CD4-positive, alpha-beta T cell (primary cell): ENCODE measurements around the gene ZFHX2. TPM values are rescaled to one million over a fixed set of nuclear protein-coding genes. Genes with fewer than 3 reads are reported as not detected.

Source experiments
- ATAC-seq: fragments of 200-7000 bp; cut with Tn5 transposase; one replicate; pipeline ENCODE4 v1.10.0; 2022; ENCODE audit warnings: mild to moderate bottlenecking; ENCODE audit not compliant: poor library complexity
- CTCF ChIA-PET: fragments of 350-600 bp; sonication (Branson Sonifier 250); formaldehyde crosslinking; loops from one replicate; lab custom pipeline; 2021; ENCODE audit warnings: antibody characterized with exemption, inconsistent platforms; lab: Charles Lee
- POLR2A ChIA-PET: fragments of 350-600 bp; sonication (Branson Sonifier 250); formaldehyde crosslinking; loops from one replicate; lab custom pipeline; 2021; ENCODE audit warnings: antibody characterized with exemption, inconsistent platforms; lab: Charles Lee
- DNase-seq, 14 experiments: peaks; one replicate each; pipeline ENCODE4 v3.0.0-alpha.2; 2013 to 2020; ENCODE audit warnings: mixed read lengths in 2 of 14
- H3K27ac ChIP-seq, 2 donors: one replicate each; pipeline versions ENCODE4 v1.5.1 to v1.7.0; 2013; ENCODE audit warnings: low read length in 2 of 2, low read depth in 1 of 2, mild to moderate bottlenecking in 1 of 2
- H3K27me3 ChIP-seq, 2 experiments: 1 replicate in 1 of 2; 2 replicates in 1 of 2; pipeline versions ENCODE4 v1.6.1 to v1.7.0; 2013; ENCODE audit warnings: low read length in 2 of 2, control low read depth in 1 of 2, mild to moderate bottlenecking in 1 of 2, moderate library complexity in 1 of 2; ENCODE audit not compliant: insufficient read depth in 2 of 2, control insufficient read depth in 1 of 2
- H3K36me3 ChIP-seq: one replicate; pipeline ENCODE4 v1.6.1; 2013; ENCODE audit warnings: low read length, control low read depth; ENCODE audit not compliant: insufficient read depth
- H3K4me1 ChIP-seq: one replicate; pipeline ENCODE4 v1.6.1; 2013; ENCODE audit warnings: low read length, control low read depth; ENCODE audit not compliant: insufficient read depth
- H3K4me3 ChIP-seq: one replicate; pipeline ENCODE4 v1.5.1; 2013; ENCODE audit warnings: mild to moderate bottlenecking, low read length, moderate library complexity
- H3K9me3 ChIP-seq, 2 experiments: 1 replicate in 1 of 2; 2 replicates in 1 of 2; pipeline versions ENCODE4 v1.6.1 to v1.7.0; 2013; ENCODE audit warnings: low read length in 2 of 2, mild to moderate bottlenecking in 2 of 2, control low read depth in 1 of 2, moderate library complexity in 1 of 2; ENCODE audit not compliant: control insufficient read depth in 1 of 2, insufficient read depth in 1 of 2
- H3K27ac Mint-ChIP-seq: one replicate; pipeline ENCODE4 v1.8.0; 2020; ENCODE audit warnings: mixed read lengths
- H3K27me3 Mint-ChIP-seq: one replicate; pipeline ENCODE4 v1.8.0; 2021; ENCODE audit warnings: mixed read lengths
- H3K36me3 Mint-ChIP-seq: one replicate; pipeline ENCODE4 v1.8.0; 2021; ENCODE audit warnings: low read depth, mixed read lengths
- H3K4me1 Mint-ChIP-seq: one replicate; pipeline ENCODE4 v1.8.0; 2021; ENCODE audit warnings: low read depth, mixed read lengths
- H3K4me3 Mint-ChIP-seq: one replicate; pipeline ENCODE4 v1.8.0; 2020; ENCODE audit warnings: mild to moderate bottlenecking, mixed read lengths
- H3K9me3 Mint-ChIP-seq: one replicate; pipeline ENCODE4 v1.8.0; 2020; ENCODE audit warnings: mixed read lengths
- intact Hi-C, 2 experiments: fragments of 100-400 bp; cut with DNase I in 1 of 2; cut with micrococcal nuclease in 1 of 2; formaldehyde crosslinking; loops; one replicate each; pipeline versions ENCODE4 v1.15.1 to v1.9.0; 2023 to 2025; cut with DNase I, micrococcal nuclease
- total RNA-seq, 174 experiments: library from RNA in 2 of 174; stranded (reverse) in 2 of 174; gene quantifications; one replicate each; pipeline ENCODE4 v1.2.3 and lab custom pipeline; 2021 to 2026
- TF ChIP-seq, protein P1 (sequence below): fragments of 200-600 bp; IDR thresholded peaks from one replicate; pipeline ENCODE4 v1.8.0; 2022; ENCODE audit warnings: antibody characterized with exemption, mild to moderate bottlenecking

The ZFHX2 gene
- total RNA-seq, 2 experiments from 2014 or later: 0.19 to 0.22 TPM

DNA sequence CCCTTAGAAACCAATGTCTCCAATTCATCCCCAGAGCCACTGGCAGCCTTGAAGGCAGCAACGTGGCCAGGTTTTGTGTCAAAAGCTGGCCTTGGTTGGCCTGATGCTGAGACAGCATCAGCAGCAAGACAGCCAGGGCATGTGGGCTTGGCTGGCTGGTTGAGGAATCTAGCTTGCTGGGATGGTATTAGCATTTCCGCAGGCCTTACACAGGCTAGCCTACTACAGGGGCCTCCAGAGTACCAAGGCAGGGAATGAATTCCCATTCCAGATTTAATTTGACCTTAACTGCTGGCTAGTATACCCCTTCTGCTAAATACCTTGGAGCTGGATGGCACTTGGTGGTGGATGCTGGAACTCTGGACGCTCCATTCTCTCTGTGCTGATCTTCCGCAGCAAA is 66.2 kb downstream of the ZFHX2 start:
- Mint-ChIP-seq H3K9me3 (no peaks in the 10 kb centered on the region), H3K4me3 (no peak overlapping the region), H3K4me1 (no peaks in the 10 kb centered on the region), H3K27me3 (no peaks in the 10 kb centered on the region), H3K27ac (no peak overlapping the region), H3K36me3 (peaks cover 60% of the 10 kb centered on the region)
- H3K4me1 ChIP-seq: no peaks in the 10 kb centered on the region
- peaks cover 55% of the 10 kb centered on the region for H3K36me3 ChIP-seq
- ATAC-seq (no peak), DNase-seq (no peak)
- H3K9me3 ChIP-seq: no peaks in the 10 kb centered on the region
- H3K27me3 ChIP-seq: no peaks in the 10 kb centered on the region
- POLR2A ChIA-PET: no interaction called here
- intact Hi-C loops: no loop called here
- CTCF ChIA-PET: interaction anchor here (3.9 kb wide), 1 partner anchor 74 kb away, joined by 13 read pairs; no protein-coding TSS in a partner anchor
- TF ChIP-seq, protein P1, sequence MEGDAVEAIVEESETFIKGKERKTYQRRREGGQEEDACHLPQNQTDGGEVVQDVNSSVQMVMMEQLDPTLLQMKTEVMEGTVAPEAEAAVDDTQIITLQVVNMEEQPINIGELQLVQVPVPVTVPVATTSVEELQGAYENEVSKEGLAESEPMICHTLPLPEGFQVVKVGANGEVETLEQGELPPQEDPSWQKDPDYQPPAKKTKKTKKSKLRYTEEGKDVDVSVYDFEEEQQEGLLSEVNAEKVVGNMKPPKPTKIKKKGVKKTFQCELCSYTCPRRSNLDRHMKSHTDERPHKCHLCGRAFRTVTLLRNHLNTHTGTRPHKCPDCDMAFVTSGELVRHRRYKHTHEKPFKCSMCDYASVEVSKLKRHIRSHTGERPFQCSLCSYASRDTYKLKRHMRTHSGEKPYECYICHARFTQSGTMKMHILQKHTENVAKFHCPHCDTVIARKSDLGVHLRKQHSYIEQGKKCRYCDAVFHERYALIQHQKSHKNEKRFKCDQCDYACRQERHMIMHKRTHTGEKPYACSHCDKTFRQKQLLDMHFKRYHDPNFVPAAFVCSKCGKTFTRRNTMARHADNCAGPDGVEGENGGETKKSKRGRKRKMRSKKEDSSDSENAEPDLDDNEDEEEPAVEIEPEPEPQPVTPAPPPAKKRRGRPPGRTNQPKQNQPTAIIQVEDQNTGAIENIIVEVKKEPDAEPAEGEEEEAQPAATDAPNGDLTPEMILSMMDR: no peak
- H3K27ac ChIP-seq: no peak overlapping the region
- H3K4me3 ChIP-seq: no peak overlapping the region

DNA sequence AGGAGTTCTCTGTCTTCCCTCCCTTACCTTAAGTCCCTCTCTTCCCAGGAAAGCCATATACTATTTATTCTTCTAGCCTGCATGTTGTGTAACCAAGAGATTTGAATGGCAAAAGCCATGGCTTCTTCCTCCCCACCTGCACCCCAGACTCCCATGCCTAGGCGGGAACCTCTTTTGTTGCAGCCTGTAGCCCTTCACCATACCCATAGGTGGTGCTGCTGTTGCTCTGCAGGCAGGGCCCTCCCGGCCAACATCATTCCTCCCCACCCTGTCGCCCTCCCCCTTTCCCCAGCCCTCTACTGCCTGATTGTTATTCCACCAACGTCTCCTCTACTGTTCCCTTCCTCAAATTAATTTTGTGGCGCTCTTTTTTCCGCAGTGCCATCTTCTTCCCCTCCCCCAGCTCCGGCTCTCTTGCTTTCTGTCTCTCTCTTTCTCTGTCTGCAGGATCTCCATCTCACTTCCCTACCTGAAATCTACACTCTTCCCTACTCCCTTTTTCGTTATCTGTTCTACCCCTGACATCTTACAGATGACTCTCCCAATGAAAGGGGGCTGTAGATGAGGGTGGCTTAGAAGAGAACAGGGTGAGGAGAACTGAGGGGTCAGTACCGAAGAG is 68.2 kb downstream of the ZFHX2 start:
- TF ChIP-seq, protein P1: no peak
- Mint-ChIP-seq H3K27me3 (no peaks in the 10 kb centered on the region), H3K36me3 (peaks cover 64% of the 10 kb centered on the region), H3K9me3 (no peaks in the 10 kb centered on the region), H3K4me3 (no peak overlapping the region), H3K27ac (no peak overlapping the region), H3K4me1 (peaks cover 2% of the 10 kb centered on the region)
- DNase-seq: no peak
- H3K9me3 ChIP-seq: no peaks in the 10 kb centered on the region
- no peaks in the 10 kb centered on the region for H3K27me3 ChIP-seq
- H3K27ac ChIP-seq: no peak overlapping the region
- H3K4me3 ChIP-seq: no peak overlapping the region
- ChIA-PET POLR2A (interaction anchor here (0.7 kb wide), 1 partner anchor 77 kb away, joined by 3 read pairs; no protein-coding TSS in a partner anchor), CTCF (interaction anchor here (3.9 kb wide), 1 partner anchor 76 kb away, joined by 13 read pairs; no protein-coding TSS in a partner anchor)
- H3K36me3 ChIP-seq: peaks cover 59% of the 10 kb centered on the region
- intact Hi-C loops: no loop called here
- no peak for ATAC-seq
- H3K4me1 ChIP-seq: no peaks in the 10 kb centered on the region

GRCh38 chr14:23482823-23483148 is 68.8 kb downstream of the ZFHX2 start:
- Mint-ChIP-seq H3K4me3 (no peak overlapping the region), H3K27me3 (no peaks in the 10 kb centered on the region), H3K4me1 (peaks cover 8% of the 10 kb centered on the region), H3K9me3 (no peaks in the 10 kb centered on the region), H3K36me3 (peaks cover 69% of the 10 kb centered on the region), H3K27ac (no peak overlapping the region)
- H3K27me3 ChIP-seq: no peaks in the 10 kb centered on the region
- H3K27ac ChIP-seq: no peak overlapping the region
- H3K4me1 ChIP-seq: no peaks in the 10 kb centered on the region
- no peak overlapping the region for H3K4me3 ChIP-seq
- no peaks in the 10 kb centered on the region for H3K9me3 ChIP-seq
- ChIA-PET CTCF (interaction anchor here (1.3 to 3.9 kb wide), 2 partner anchors 77 kb away, joined by 3 to 13 read pairs; no protein-coding TSS in a partner anchor), POLR2A (interaction anchor here (0.7 kb wide), 1 partner anchor 77 kb away, joined by 3 read pairs; no protein-coding TSS in a partner anchor)
- DNase-seq: no peak
- H3K36me3 ChIP-seq: peaks cover 59% of the 10 kb centered on the region
- intact Hi-C loops: no loop called here
- no peak for ATAC-seq
- TF ChIP-seq, protein P1: no peak
